DOHH2 (cell line): ENCODE data around the gene LRRC73.
"Not testable (repeated sequence)": the region's sequence is repeated elsewhere in the genome, so short reads cannot be mapped to it uniquely, and the experiment has no call there.

Source experiments
- H3F3A ChIP-seq: fragments of 200-600 bp; sonication (generic), shearing (Covaris generic); 2 replicates; pipeline ENCODE4 v1.6.0; 2016; ENCODE audit warnings: antibody characterized with exemption, mild to moderate bottlenecking; ENCODE audit not compliant: control insufficient read depth, insufficient read depth
- H3K27ac ChIP-seq: fragments of 200-600 bp; sonication (generic); 2 replicates; pipeline ENCODE4 v1.5.1; 2014; ENCODE audit warnings: low read depth, mild to moderate bottlenecking, low read length, moderate library complexity
- H3K27me3 ChIP-seq: fragments of 200-600 bp; sonication (generic); 2 replicates; pipeline ENCODE4 v1.6.1; 2014; ENCODE audit warnings: mild to moderate bottlenecking, low read length, mixed read lengths; ENCODE audit not compliant: control insufficient read depth
- H3K36me3 ChIP-seq: fragments of 200-600 bp; sonication (generic); 2 replicates; pipeline ENCODE4 v1.6.1; 2014; ENCODE audit warnings: mild to moderate bottlenecking, low read length, moderate library complexity, mixed read lengths; ENCODE audit not compliant: control insufficient read depth
- H3K4me1 ChIP-seq: fragments of 200-600 bp; sonication (generic); 2 replicates; pipeline ENCODE4 v1.6.1; 2014; ENCODE audit warnings: mild to moderate bottlenecking, low read length, mixed read lengths; ENCODE audit not compliant: control insufficient read depth
- H3K4me2 ChIP-seq: fragments of 200-600 bp; sonication (generic); 2 replicates; pipeline ENCODE4 v1.6.0; 2014; ENCODE audit warnings: mild to moderate bottlenecking, low read length, moderate library complexity
- H3K4me3 ChIP-seq: fragments of 200-600 bp; sonication (generic); 2 replicates; pipeline ENCODE4 v1.5.1; 2014; ENCODE audit warnings: mild to moderate bottlenecking, low read length, mixed read lengths
- H3K79me2 ChIP-seq: fragments of 200-600 bp; sonication (generic); 2 replicates; pipeline ENCODE4 v1.6.1; 2014; ENCODE audit warnings: mild to moderate bottlenecking, low read length, mixed read lengths; ENCODE audit not compliant: control insufficient read depth
- H3K9me2 ChIP-seq: fragments of 200-600 bp; sonication (generic); replicated peaks from 2 replicates; pipeline ENCODE4 v1.6.1; 2014; ENCODE audit warnings: mild to moderate bottlenecking, low read length, mixed read lengths; ENCODE audit not compliant: control insufficient read depth
- H3K9me3 ChIP-seq: fragments of 200-600 bp; sonication (generic); 2 replicates; pipeline ENCODE4 v1.6.1; 2014; ENCODE audit warnings: antibody characterized with exemption, low read length, mixed read lengths; ENCODE audit not compliant: control insufficient read depth, insufficient read depth
- H4K20me1 ChIP-seq: fragments of 200-600 bp; sonication (generic); 2 replicates; pipeline ENCODE4 v1.6.0; 2014; ENCODE audit warnings: low read depth, mild to moderate bottlenecking, antibody characterized with exemption, low read length, moderate library complexity; ENCODE audit not compliant: control insufficient read depth, insufficient read depth
- EZH2phosphoT487 ChIP-seq: fragments of 200-600 bp; sonication (generic); IDR thresholded peaks from 2 replicates; pipeline ENCODE4 v1.6.1; 2017; ENCODE audit warnings: borderline replicate concordance, mild to moderate bottlenecking, antibody characterized with exemption, low read length, moderate library complexity, mixed read lengths
- TF ChIP-seq, protein P1 (sequence below): fragments of 200-600 bp; sonication (generic); IDR thresholded peaks from one replicate; pipeline ENCODE4 v1.5.1; 2014; ENCODE audit warnings: antibody characterized with exemption, mild to moderate bottlenecking, low read depth, low read length; ENCODE audit not compliant: poor library complexity, severe bottlenecking

LRRC73 gene

DNA sequence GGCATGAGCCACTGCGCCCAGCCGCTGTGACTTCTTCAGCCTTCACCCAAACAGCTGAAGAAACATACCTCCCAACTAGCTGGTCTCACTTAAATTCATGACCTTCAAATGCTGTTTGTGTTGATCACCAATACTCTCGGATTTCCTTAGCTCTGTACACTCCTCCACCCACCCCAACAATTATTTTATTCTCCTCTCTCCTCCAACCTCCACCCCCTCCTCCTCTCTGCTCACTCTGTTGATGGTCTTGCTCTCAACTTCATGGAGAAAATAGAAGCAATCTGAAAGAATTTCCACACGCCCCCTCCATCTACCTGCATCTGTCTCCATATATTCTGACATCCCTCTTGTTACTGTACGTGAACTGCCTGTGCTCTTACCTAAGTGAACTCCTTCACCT is 48.2 kb downstream of the LRRC73 start:
- H3K79me2 ChIP-seq: no peaks in the 10 kb centered on the region
- no peak overlapping the region for H3K4me3 ChIP-seq
- 0 out of 2 replicates have a peak, but pooled peaks cover 2% of the 10 kb centered on the region for H3F3A ChIP-seq
- no peaks in the 10 kb centered on the region for H4K20me1 ChIP-seq
- H3K4me2 ChIP-seq: no peak overlapping the region
- H3K36me3 ChIP-seq: no peaks in the 10 kb centered on the region
- H3K9me3 ChIP-seq: no peaks in the 10 kb centered on the region; the same call in 1 of the 2 replicates
- TF ChIP-seq EZH2phosphoT487: no peak
- TF ChIP-seq, protein P1, sequence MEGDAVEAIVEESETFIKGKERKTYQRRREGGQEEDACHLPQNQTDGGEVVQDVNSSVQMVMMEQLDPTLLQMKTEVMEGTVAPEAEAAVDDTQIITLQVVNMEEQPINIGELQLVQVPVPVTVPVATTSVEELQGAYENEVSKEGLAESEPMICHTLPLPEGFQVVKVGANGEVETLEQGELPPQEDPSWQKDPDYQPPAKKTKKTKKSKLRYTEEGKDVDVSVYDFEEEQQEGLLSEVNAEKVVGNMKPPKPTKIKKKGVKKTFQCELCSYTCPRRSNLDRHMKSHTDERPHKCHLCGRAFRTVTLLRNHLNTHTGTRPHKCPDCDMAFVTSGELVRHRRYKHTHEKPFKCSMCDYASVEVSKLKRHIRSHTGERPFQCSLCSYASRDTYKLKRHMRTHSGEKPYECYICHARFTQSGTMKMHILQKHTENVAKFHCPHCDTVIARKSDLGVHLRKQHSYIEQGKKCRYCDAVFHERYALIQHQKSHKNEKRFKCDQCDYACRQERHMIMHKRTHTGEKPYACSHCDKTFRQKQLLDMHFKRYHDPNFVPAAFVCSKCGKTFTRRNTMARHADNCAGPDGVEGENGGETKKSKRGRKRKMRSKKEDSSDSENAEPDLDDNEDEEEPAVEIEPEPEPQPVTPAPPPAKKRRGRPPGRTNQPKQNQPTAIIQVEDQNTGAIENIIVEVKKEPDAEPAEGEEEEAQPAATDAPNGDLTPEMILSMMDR: no peak
- H3K27me3 ChIP-seq: peaks cover 24% of the 10 kb centered on the region
- no peaks in the 10 kb centered on the region for H3K4me1 ChIP-seq
- no peak overlapping the region for H3K27ac ChIP-seq
- no peaks in the 10 kb centered on the region for H3K9me2 ChIP-seq

DNA sequence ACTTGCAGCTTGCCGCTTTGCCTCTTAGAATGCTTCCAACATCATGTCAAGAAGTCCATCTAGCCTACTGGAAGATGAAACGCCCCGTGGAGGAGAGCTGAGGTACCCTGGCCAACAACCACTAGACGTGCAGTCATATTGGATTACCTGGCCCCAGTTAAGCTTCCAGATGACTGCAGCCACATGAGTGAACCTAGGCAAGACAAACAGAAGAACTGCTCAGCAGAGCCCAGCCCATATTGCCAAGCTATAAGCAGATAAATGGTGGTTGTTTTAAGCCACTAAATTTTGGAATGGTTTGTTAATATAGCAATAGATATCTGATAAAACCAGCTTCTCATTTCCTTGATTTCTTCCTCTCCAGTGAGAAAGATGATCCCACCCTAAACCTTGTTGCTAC is 50.1 kb downstream of the LRRC73 start:
- Histone ChIP-seq H4K20me1 (no peaks in the 10 kb centered on the region), H3K27me3 (peaks cover 29% of the 10 kb centered on the region), H3K4me2 (no peak overlapping the region), H3K9me3 (no peaks in the 10 kb centered on the region; the same call in 1 of the 2 replicates), H3K4me1 (peaks cover 10% of the 10 kb centered on the region), H3K9me2 (no peaks in the 10 kb centered on the region), H3K79me2 (no peaks in the 10 kb centered on the region), H3F3A (0 out of 2 replicates have a peak, but pooled peaks cover 4% of the 10 kb centered on the region), H3K36me3 (no peaks in the 10 kb centered on the region), H3K27ac (no peak overlapping the region), H3K4me3 (no peak overlapping the region)
- TF ChIP-seq, protein P1: no peak
- TF ChIP-seq EZH2phosphoT487: no peak

DNA sequence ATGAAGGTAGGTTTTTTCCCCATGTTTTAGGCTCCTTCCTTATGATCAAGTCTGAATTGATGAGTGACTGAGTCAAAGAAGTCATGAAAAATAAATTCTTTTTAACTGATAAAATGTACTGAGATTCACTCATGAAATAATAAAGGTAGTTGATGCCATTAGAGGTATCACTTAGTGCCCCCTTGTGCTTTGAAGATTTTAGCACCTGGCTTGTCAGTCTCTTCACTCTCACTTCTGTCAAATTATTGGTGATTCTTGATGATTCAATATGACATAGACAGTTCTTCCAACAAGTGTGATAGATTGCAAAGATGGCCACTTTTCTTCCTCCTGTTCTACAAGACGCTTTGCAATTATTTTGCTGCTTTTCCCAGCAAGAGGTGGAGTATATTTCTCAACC is 50.6 kb downstream of the LRRC73 start:
- Histone ChIP-seq H3K4me2 (no peak overlapping the region), H3K27me3 (peaks cover 29% of the 10 kb centered on the region), H3K9me2 (no peaks in the 10 kb centered on the region), H3F3A (0 out of 2 replicates have a peak, but pooled peaks cover 4% of the 10 kb centered on the region), H3K4me3 (no peak overlapping the region), H3K27ac (no peak overlapping the region), H4K20me1 (no peaks in the 10 kb centered on the region), H3K9me3 (no peaks in the 10 kb centered on the region; the same call in 1 of the 2 replicates), H3K79me2 (no peaks in the 10 kb centered on the region), H3K36me3 (no peaks in the 10 kb centered on the region), H3K4me1 (peaks cover 15% of the 10 kb centered on the region)
- TF ChIP-seq EZH2phosphoT487: no peak
- TF ChIP-seq, protein P1: no peak

DNA sequence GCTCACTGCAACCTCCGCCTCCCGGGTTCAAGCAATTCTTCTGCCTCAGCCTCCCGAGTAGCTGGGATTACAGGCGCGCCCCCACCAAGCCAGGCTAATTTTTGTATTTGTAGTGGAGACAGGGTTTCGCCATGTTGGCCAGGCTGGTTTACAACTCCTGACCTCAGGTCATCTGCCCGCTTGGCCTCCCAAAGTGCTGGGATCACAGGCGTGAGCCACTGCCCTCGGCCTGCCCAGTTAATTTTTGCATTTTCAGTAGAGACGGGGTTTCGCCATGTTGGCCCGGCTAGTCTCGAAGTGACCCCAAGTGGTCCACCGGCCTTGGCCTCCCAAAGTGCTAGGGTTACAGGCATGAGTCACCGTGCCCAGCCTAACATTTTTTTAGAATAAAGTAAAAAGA is 52.0 kb downstream of the LRRC73 start:
- H4K20me1 ChIP-seq, H3K4me2 ChIP-seq, H3K36me3 ChIP-seq, H3K9me2 ChIP-seq, H3K9me3 ChIP-seq, H3K4me3 ChIP-seq, H3F3A ChIP-seq, H3K27ac ChIP-seq, H3K79me2 ChIP-seq: not testable (repeated sequence)
- H3K4me1 ChIP-seq: peaks cover 16% of the 10 kb centered on the region
- peaks cover 23% of the 10 kb centered on the region for H3K27me3 ChIP-seq
